Subcutaneous adipose tissue (tissue), 4 donors: Measurements from ENCODE around the gene C1S. TPM values are rescaled to one million over a fixed set of nuclear protein-coding genes. Genes with fewer than 3 reads are reported as not detected.

Experiments
- total RNA-seq, 4 donors: library from RNA; depleted of rRNA; stranded (reverse); fragments of >200 nt; gene quantifications; one replicate each; pipeline ENCODE4 v1.1.0, GENCODE V29; 2016
- TF ChIP-seq, protein P1 (sequence below): fragments of 450-650 bp; IDR thresholded peaks from one replicate; pipeline ENCODE4 v1.5.1; 2016; ENCODE audit warnings: low read depth, mild to moderate bottlenecking, control low read depth, antibody characterized with exemption, moderate library complexity

C1S gene
- total RNA-seq, 4 donors from 2014 or later, result 328 to 926 (median 676) TPM

DNA sequence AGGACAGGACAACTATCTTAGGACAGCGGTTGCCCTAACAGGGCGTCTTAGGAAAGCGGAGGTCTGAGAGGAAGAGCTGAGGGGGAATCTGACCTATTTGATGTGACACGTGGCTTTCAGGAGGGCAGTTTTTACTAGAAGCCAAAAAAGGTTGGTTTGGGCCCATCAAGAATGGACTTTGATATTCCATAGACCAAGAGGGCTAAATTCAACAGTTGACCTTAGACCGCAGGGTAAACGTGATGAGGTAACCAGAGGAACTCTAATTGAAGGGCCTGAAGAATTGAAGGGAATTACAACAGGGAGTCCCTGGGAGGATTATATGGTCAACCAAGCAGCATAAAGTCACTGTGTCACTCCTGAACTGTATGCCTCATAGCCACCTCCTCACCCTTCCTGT, 11.5 kb downstream of the C1S start:
- TF ChIP-seq, protein P1, sequence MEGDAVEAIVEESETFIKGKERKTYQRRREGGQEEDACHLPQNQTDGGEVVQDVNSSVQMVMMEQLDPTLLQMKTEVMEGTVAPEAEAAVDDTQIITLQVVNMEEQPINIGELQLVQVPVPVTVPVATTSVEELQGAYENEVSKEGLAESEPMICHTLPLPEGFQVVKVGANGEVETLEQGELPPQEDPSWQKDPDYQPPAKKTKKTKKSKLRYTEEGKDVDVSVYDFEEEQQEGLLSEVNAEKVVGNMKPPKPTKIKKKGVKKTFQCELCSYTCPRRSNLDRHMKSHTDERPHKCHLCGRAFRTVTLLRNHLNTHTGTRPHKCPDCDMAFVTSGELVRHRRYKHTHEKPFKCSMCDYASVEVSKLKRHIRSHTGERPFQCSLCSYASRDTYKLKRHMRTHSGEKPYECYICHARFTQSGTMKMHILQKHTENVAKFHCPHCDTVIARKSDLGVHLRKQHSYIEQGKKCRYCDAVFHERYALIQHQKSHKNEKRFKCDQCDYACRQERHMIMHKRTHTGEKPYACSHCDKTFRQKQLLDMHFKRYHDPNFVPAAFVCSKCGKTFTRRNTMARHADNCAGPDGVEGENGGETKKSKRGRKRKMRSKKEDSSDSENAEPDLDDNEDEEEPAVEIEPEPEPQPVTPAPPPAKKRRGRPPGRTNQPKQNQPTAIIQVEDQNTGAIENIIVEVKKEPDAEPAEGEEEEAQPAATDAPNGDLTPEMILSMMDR, result no peak

DNA sequence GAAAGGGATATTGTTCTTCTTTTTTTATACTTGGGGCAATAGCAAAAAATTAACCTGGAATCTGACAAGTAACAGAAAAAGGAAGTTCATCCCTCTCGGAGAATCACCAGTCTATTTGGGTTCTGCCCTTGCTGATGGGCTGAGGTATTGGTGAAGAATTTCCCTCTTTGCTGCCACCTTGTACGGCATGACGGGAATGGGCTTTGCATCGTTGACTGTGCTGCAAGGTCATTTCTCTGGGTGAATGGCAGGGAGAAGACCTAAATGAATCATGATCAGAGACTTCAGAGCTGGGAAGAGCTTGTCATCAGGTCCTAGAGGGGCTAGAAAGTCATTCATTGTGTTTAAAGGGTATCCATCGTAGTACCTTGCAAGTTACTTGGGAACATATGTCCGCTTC, 12.0 kb downstream of the C1S start:
- TF ChIP-seq, protein P1, result no peak

DNA sequence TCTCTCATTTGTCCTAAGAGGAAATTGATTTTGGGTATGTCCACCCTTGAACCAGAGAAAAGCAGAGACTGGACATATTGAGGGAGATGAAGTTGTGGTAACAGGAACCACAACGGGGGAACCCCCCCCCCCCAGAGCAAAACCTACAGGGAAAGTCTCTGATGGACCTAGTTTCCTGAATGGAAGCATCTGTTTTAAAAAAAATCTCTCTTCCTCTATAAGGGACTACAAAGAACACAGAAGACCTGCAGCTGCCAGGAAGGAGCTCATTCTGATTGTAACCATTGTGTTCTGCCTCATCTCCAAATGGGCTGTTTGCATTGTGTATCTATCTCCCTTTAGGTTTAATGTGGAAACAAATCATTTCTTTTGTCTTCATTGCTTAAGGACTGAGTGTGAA, 13.4 kb downstream of the C1S start:
- TF ChIP-seq, protein P1, result no peak

DNA sequence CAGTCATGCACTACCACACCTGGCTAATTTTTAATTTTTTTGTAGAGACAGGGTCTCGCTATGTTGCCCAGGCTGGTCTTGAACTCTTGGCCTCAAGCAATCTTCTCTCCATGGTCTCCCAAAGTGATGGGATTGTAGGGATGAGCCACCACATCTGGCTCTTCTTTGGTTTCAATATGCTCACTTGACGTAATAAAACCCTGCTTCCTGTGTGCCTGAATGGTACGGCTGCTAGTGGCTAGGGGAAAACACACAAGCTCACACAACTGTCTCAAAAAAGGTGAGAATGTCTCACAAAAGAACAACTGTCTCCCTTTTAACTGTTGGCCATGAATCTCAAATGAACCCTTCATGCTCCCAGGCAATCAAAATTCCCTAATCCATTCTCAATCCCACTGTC, 15.0 kb downstream of the C1S start:
- TF ChIP-seq, protein P1, result no peak

DNA sequence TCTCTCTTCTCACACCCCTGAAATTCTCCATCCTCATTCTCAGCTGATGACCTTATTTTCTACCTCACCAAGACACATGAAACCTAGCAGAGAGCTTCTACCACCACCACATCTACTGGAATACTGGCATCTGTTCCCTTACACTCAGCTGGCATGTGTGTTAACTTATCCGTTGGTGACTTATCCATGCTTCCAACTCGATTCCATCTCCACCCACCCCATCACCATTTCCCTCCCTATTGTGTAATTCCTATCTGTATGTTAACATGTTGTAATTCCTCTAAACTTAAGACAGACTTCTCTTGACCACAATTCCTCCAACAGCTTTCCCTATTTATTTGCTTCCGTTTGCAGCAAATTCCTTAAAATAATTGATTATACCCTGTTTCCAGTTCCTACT, 15.4 kb downstream of the C1S start:
- TF ChIP-seq, protein P1, result no peak

DNA sequence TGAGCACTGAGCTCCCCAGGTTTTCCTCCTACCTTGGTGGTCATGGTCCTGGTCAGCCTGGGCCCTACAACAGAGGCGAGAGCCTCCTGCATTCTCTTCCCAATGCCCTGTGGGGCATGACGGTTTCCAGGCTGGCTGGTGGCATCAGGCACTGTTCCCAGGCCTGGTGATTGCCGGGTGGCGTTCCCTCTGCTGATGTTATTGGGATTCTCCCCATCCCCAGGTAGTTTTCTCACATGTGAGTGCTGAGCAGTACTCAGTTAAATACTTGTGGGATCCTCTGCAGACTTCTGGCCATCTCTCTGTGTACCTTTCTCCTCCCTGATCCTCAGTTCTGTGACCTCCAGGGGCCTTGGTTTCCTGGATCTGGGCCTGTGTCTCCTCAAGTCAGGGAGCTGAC, 16.0 kb downstream of the C1S start:
- TF ChIP-seq, protein P1, result no peak

DNA sequence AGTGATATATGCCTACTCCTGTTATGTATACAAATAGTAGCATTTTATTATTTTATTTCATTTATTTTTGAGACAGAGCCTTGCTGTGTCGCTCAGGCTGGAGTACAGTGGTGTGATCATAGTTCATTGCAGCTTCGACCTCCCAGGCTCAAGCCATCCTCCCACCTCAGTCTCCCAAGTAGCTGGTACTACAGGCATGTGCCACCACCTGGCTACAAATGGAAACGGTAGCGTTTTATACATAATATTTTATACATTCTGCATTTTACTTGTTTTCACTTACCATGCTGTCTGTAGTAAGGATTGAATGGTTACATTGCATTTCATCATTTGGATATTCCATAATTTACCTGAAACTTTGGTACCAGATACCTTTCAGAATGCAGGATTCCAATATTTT, 17.6 kb downstream of the C1S start:
- TF ChIP-seq, protein P1, result no peak

DNA sequence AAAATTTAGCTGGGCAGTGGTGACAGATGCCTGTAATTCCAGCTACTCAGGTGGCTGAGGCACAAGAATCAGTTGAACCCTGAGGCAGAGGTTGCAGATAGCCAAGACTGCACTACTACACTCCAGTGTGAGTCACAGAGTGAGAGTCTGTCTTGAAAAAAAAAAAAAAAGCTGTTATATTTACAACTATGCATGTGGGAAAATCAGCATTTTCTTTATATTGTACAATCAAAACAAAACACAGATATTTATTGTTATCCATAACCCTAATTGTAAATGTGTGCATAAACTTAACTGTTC, 19.3 kb downstream of the C1S start:
- TF ChIP-seq, protein P1, result no peak
